HEK293 (cell line): ENCODE data around the gene MCRIP2.

Experiments
- GLIS1 ChIP-seq: fragments of 450-650 bp; formaldehyde crosslinking; IDR thresholded peaks from 2 replicates; pipeline ENCODE4 v1.5.1; 2016; ENCODE audit warnings: missing biosample characterization, missing genetic modification characterization
- KLF1 ChIP-seq: fragments of 450-650 bp; formaldehyde crosslinking; IDR thresholded peaks from 2 replicates; pipeline ENCODE4 v1.5.1; 2016; ENCODE audit warnings: missing biosample characterization, missing genetic modification characterization
- OSR2 ChIP-seq: fragments of 450-650 bp; formaldehyde crosslinking; IDR thresholded peaks from 2 replicates; pipeline ENCODE4 v1.5.1; 2016; ENCODE audit warnings: missing biosample characterization, missing genetic modification characterization
- REPIN1 ChIP-seq: fragments of 450-650 bp; formaldehyde crosslinking; IDR thresholded peaks from 2 replicates; pipeline ENCODE4 v1.5.1; 2017; ENCODE audit warnings: missing biosample characterization, missing genetic modification characterization, low read depth
- SCRT1 ChIP-seq: fragments of 450-650 bp; formaldehyde crosslinking; IDR thresholded peaks from 2 replicates; pipeline ENCODE4 v1.5.1; 2016; ENCODE audit warnings: missing biosample characterization, missing genetic modification characterization, borderline replicate concordance
- SP3 ChIP-seq: fragments of 450-650 bp; formaldehyde crosslinking; IDR thresholded peaks from 2 replicates; pipeline ENCODE4 v1.5.1; 2016; ENCODE audit warnings: missing biosample characterization, missing genetic modification characterization
- YY1 ChIP-seq: fragments of 450-650 bp; formaldehyde crosslinking; IDR thresholded peaks from 2 replicates; pipeline ENCODE4 v1.5.1; 2018; ENCODE audit warnings: missing biosample characterization, missing genetic modification characterization
- ZBTB1 ChIP-seq: fragments of 450-650 bp; formaldehyde crosslinking; IDR thresholded peaks from 2 replicates; pipeline ENCODE4 v1.5.1; 2016; ENCODE audit warnings: missing biosample characterization, missing genetic modification characterization
- ZBTB44 ChIP-seq: fragments of 450-650 bp; IDR thresholded peaks from 2 replicates; pipeline ENCODE4 v1.5.1; 2018; ENCODE audit warnings: missing biosample characterization, mild to moderate bottlenecking, missing genetic modification characterization
- ZBTB7A ChIP-seq: fragments of 450-650 bp; formaldehyde crosslinking; IDR thresholded peaks from 2 replicates; pipeline ENCODE4 v1.5.1; 2016; ENCODE audit warnings: low read depth, missing biosample characterization, missing genetic modification characterization
- ZBTB8A ChIP-seq: fragments of 450-650 bp; formaldehyde crosslinking; IDR thresholded peaks from 2 replicates; pipeline ENCODE4 v1.5.1; 2016; ENCODE audit warnings: missing biosample characterization, missing genetic modification characterization
- ZFP69B ChIP-seq: fragments of 450-650 bp; formaldehyde crosslinking; IDR thresholded peaks from 2 replicates; pipeline ENCODE4 v1.5.1; 2016; ENCODE audit warnings: missing biosample characterization, missing genetic modification characterization
- ZIC2 ChIP-seq: fragments of 450-650 bp; formaldehyde crosslinking; IDR thresholded peaks from 2 replicates; pipeline ENCODE4 v1.5.1; 2016; ENCODE audit warnings: missing biosample characterization, missing genetic modification characterization
- ZNF18 ChIP-seq: fragments of 450-650 bp; formaldehyde crosslinking; IDR thresholded peaks from 2 replicates; pipeline ENCODE4 v1.5.1; 2016; ENCODE audit warnings: missing biosample characterization, missing genetic modification characterization
- ZNF184 ChIP-seq: fragments of 450-650 bp; IDR thresholded peaks from 2 replicates; pipeline ENCODE4 v1.5.1; 2018; ENCODE audit warnings: missing biosample characterization, mild to moderate bottlenecking, missing genetic modification characterization
- ZNF24 ChIP-seq: fragments of 450-650 bp; formaldehyde crosslinking; IDR thresholded peaks from 2 replicates; pipeline ENCODE4 v1.5.1; 2016; ENCODE audit warnings: missing biosample characterization, missing genetic modification characterization
- ZNF248 ChIP-seq: fragments of 450-650 bp; formaldehyde crosslinking; IDR thresholded peaks from 2 replicates; pipeline ENCODE4 v1.5.1; 2017; ENCODE audit warnings: missing biosample characterization, missing genetic modification characterization
- ZNF341 ChIP-seq: fragments of 450-650 bp; formaldehyde crosslinking; IDR thresholded peaks from 2 replicates; pipeline ENCODE4; 2016; ENCODE audit warnings: low read depth, missing biosample characterization, missing genetic modification characterization
- ZNF416 ChIP-seq: fragments of 450-650 bp; formaldehyde crosslinking; IDR thresholded peaks from 2 replicates; pipeline ENCODE4 v1.5.1; 2016; ENCODE audit warnings: missing biosample characterization, missing genetic modification characterization
- ZNF501 ChIP-seq: fragments of 450-650 bp; formaldehyde crosslinking; IDR thresholded peaks from 2 replicates; pipeline ENCODE4 v1.5.1; 2016; ENCODE audit warnings: missing biosample characterization, missing genetic modification characterization
- ZNF558 ChIP-seq: fragments of 450-650 bp; formaldehyde crosslinking; IDR thresholded peaks from 2 replicates; pipeline ENCODE4 v1.5.1; 2016; ENCODE audit warnings: missing biosample characterization, missing genetic modification characterization
- TF ChIP-seq, protein P1 (sequence below): fragments of 450-650 bp; formaldehyde crosslinking; IDR thresholded peaks from 2 replicates; pipeline ENCODE4 v1.5.1; 2017; ENCODE audit warnings: missing biosample characterization, missing genetic modification characterization
- TF ChIP-seq, protein P2 (sequence below): fragments of 450-650 bp; formaldehyde crosslinking; IDR thresholded peaks from 2 replicates; pipeline ENCODE4 v1.5.1; 2016; ENCODE audit warnings: missing biosample characterization, missing genetic modification characterization
- TF ChIP-seq, protein P3 (sequence below): fragments of 450-650 bp; formaldehyde crosslinking; IDR thresholded peaks from 2 replicates; pipeline ENCODE4 v1.5.1; 2016; ENCODE audit warnings: missing biosample characterization, missing genetic modification characterization
- TF ChIP-seq, protein P4 (sequence below): fragments of 450-650 bp; IDR thresholded peaks from 2 replicates; pipeline ENCODE4 v1.5.1; 2018; ENCODE audit warnings: missing biosample characterization, missing genetic modification characterization
- TF ChIP-seq, protein P5 (sequence below): fragments of 450-650 bp; formaldehyde crosslinking; conservative IDR thresholded peaks from 2 replicates; pipeline ENCODE4 v1.5.1; 2016; ENCODE audit warnings: low read depth, missing biosample characterization, missing genetic modification characterization

The MCRIP2 gene

DNA sequence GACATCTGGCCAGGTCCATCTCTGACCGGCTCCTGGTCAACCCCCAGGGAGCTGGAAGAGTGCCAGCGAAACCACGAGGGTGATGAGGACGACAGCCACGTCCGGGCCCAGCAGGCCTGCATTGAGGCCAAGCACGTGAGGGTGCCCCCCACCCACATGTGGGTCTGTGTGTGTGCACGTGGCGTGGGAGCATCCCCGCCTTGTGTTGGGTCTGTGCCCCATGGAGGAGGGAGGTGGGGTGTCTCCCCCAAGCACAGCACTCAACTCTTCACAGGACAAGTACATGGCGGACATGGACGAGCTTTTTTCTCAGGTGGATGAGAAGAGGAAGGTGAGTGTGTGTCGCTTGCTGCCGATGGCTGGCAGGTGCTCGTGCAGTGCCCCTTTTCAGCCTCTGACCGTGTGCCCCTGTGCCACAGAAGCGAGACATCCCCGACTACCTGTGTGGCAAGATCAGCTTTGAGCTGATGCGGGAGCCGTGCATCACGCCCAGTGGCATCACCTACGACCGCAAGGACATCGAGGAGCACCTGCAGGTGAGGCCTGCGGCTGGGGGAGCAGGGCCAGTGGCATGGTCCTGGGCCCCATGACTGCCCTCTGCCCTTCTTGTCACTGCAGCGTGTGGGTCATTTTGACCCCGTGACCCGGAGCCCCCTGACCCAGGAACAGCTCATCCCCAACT lies 40.3 kb downstream of the MCRIP2 start (continued):
- TF ChIP-seq ZNF18 (tag by site-specific recombination) (peak; percentile 11; the same call in 1 of the 2 replicates), ZBTB44 (tag by site-specific recombination) (0 out of 2 replicates have a peak, but pooled peaks have one; percentile 47), ZNF501 (tag by site-specific recombination) (0 out of 2 replicates have a peak, but pooled peaks have one; percentile 57), SCRT1 (0 out of 2 replicates have a peak, but pooled peaks have one; percentile 15), SP3 (tag by site-specific recombination) (peak; percentile 13; the same call in 1 of the 2 replicates), REPIN1 (tag by site-specific recombination) (0 out of 2 replicates have a peak, but pooled peaks have one; percentile 8), ZNF416 (no peak), OSR2 (tag by site-specific recombination) (peak; percentile 75), ZNF558 (no peak), ZNF341 (tag by site-specific recombination) (peak; percentile 21), ZFP69B (tag by site-specific recombination) (peak; percentile 80), ZIC2 (tag by site-specific recombination) (peak; percentile 88), ZBTB1 (tag by site-specific recombination) (peak; percentile 23; the same call in 1 of the 2 replicates), ZBTB8A (tag by site-specific recombination) (peak; percentile 77), ZBTB7A (tag by site-specific recombination) (peak; percentile 79), ZNF184 (tag by site-specific recombination) (peak; percentile 7; the same call in 1 of the 2 replicates), ZNF24 (0 out of 2 replicates have a peak, but pooled peaks have one; percentile 18), ZNF248 (tag by site-specific recombination) (no peak), YY1 (tag by site-specific recombination) (peak; percentile 19; the same call in 1 of the 2 replicates), GLIS1 (tag by site-specific recombination) (peak; percentile 87), KLF1 (tag by site-specific recombination) (peak; percentile 72)
- TF ChIP-seq, protein P1, sequence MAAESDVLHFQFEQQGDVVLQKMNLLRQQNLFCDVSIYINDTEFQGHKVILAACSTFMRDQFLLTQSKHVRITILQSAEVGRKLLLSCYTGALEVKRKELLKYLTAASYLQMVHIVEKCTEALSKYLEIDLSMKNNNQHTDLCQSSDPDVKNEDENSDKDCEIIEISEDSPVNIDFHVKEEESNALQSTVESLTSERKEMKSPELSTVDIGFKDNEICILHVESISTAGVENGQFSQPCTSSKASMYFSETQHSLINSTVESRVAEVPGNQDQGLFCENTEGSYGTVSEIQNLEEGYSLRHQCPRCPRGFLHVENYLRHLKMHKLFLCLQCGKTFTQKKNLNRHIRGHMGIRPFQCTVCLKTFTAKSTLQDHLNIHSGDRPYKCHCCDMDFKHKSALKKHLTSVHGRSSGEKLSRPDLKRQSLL (tag by site-specific recombination), result no peak
- TF ChIP-seq, protein P2, sequence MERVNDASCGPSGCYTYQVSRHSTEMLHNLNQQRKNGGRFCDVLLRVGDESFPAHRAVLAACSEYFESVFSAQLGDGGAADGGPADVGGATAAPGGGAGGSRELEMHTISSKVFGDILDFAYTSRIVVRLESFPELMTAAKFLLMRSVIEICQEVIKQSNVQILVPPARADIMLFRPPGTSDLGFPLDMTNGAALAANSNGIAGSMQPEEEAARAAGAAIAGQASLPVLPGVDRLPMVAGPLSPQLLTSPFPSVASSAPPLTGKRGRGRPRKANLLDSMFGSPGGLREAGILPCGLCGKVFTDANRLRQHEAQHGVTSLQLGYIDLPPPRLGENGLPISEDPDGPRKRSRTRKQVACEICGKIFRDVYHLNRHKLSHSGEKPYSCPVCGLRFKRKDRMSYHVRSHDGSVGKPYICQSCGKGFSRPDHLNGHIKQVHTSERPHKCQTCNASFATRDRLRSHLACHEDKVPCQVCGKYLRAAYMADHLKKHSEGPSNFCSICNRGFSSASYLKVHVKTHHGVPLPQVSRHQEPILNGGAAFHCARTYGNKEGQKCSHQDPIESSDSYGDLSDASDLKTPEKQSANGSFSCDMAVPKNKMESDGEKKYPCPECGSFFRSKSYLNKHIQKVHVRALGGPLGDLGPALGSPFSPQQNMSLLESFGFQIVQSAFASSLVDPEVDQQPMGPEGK (tag by site-specific recombination), result peak; percentile 97
- TF ChIP-seq, protein P3, sequence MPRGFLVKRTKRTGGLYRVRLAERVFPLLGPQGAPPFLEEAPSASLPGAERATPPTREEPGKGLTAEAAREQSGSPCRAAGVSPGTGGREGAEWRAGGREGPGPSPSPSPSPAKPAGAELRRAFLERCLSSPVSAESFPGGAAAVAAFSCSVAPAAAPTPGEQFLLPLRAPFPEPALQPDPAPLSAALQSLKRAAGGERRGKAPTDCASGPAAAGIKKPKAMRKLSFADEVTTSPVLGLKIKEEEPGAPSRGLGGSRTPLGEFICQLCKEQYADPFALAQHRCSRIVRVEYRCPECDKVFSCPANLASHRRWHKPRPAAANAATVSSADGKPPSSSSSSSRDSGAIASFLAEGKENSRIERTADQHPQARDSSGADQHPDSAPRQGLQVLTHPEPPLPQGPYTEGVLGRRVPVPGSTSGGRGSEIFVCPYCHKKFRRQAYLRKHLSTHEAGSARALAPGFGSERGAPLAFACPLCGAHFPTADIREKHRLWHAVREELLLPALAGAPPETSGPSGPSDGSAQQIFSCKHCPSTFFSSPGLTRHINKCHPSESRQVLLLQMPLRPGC (tag by site-specific recombination), result 0 out of 2 replicates have a peak, but pooled peaks have one; percentile 41
- TF ChIP-seq, protein P4, sequence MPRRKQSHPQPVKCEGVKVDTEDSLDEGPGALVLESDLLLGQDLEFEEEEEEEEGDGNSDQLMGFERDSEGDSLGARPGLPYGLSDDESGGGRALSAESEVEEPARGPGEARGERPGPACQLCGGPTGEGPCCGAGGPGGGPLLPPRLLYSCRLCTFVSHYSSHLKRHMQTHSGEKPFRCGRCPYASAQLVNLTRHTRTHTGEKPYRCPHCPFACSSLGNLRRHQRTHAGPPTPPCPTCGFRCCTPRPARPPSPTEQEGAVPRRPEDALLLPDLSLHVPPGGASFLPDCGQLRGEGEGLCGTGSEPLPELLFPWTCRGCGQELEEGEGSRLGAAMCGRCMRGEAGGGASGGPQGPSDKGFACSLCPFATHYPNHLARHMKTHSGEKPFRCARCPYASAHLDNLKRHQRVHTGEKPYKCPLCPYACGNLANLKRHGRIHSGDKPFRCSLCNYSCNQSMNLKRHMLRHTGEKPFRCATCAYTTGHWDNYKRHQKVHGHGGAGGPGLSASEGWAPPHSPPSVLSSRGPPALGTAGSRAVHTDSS (tag by site-specific recombination), result peak; percentile 65
- TF ChIP-seq, protein P5, sequence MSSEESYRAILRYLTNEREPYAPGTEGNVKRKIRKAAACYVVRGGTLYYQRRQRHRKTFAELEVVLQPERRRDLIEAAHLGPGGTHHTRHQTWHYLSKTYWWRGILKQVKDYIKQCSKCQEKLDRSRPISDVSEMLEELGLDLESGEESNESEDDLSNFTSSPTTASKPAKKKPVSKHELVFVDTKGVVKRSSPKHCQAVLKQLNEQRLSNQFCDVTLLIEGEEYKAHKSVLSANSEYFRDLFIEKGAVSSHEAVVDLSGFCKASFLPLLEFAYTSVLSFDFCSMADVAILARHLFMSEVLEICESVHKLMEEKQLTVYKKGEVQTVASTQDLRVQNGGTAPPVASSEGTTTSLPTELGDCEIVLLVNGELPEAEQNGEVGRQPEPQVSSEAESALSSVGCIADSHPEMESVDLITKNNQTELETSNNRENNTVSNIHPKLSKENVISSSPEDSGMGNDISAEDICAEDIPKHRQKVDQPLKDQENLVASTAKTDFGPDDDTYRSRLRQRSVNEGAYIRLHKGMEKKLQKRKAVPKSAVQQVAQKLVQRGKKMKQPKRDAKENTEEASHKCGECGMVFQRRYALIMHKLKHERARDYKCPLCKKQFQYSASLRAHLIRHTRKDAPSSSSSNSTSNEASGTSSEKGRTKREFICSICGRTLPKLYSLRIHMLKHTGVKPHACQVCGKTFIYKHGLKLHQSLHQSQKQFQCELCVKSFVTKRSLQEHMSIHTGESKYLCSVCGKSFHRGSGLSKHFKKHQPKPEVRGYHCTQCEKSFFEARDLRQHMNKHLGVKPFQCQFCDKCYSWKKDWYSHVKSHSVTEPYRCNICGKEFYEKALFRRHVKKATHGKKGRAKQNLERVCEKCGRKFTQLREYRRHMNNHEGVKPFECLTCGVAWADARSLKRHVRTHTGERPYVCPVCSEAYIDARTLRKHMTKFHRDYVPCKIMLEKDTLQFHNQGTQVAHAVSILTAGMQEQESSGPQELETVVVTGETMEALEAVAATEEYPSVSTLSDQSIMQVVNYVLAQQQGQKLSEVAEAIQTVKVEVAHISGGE (tag by site-specific recombination), result no peak
